Activated naive CD4-positive, alpha-beta T cell treated with anti-CD3 and anti-CD28 coated beads for 36 hours (primary cell): Measurements from ENCODE around the gene SIRPB1. TPM values are rescaled to one million over a fixed set of nuclear protein-coding genes. Genes with fewer than 3 reads are reported as not detected.
"Not testable (repeated sequence)": the region's sequence is repeated elsewhere in the genome, so short reads cannot be mapped to it uniquely, and the experiment has no call there.

Experiments used
- CTCF ChIA-PET: fragments of 350-600 bp; sonication (Branson Sonifier 250); formaldehyde crosslinking; loops from one replicate; lab custom pipeline; 2021; ENCODE audit warnings: antibody characterized with exemption; lab: Charles Lee
- DNase-seq: peaks from one replicate; pipeline ENCODE4 v3.0.0-alpha.2; 2020
- H3K27ac Mint-ChIP-seq: one replicate; pipeline ENCODE4 v1.8.0; 2021; ENCODE audit warnings: mild to moderate bottlenecking, mixed read lengths
- H3K27me3 Mint-ChIP-seq: one replicate; pipeline ENCODE4 v1.8.0; 2021; ENCODE audit warnings: low read depth, mixed read lengths
- H3K36me3 Mint-ChIP-seq: one replicate; pipeline ENCODE4 v1.8.0; 2021; ENCODE audit warnings: low read depth, mixed read lengths
- H3K4me1 Mint-ChIP-seq: one replicate; pipeline ENCODE4 v1.8.0; 2021; ENCODE audit warnings: low read depth, mixed read lengths
- H3K4me3 Mint-ChIP-seq: one replicate; pipeline ENCODE4 v1.8.0; 2021; ENCODE audit warnings: mild to moderate bottlenecking, moderate library complexity, mixed read lengths
- H3K9me3 Mint-ChIP-seq: one replicate; pipeline ENCODE4 v1.8.0; 2021; ENCODE audit warnings: mixed read lengths
- intact Hi-C: fragments of 100-400 bp; cut with micrococcal nuclease; formaldehyde crosslinking; loops from one replicate; pipeline ENCODE4 v1.15.1; 2023
- total RNA-seq, 2 experiments: library from RNA; stranded (reverse); gene quantifications; one replicate each; pipeline ENCODE4 v1.2.3, GENCODE V29; 2021

SIRPB1 gene
- total RNA-seq, 2 experiments from 2014 or later, result 1.4 to 2.0 TPM

DNA sequence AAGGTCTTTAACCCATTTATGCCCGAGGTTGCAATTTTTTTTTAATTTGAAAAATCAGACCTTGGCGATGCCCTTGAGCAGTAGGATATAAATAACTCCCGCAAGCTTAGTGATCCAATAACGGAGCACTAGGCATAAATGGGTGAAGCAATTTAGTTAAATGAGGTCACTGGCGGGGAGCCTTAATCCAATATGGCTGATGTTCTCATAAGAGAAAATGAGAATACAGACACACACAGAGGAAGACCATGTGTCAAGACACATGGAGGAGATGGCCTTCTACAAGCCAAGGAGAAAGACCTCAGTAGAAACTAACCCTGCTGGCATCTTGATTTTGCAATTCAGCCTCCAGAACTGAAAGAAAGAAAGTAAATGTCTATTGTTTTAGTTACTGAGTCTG lies 37.0 kb upstream of the SIRPB1 start:
- peak; percentile 47 for DNase-seq
- peak overlapping the region; percentile 81 for H3K4me3 Mint-ChIP-seq
- H3K27me3 Mint-ChIP-seq, result no peaks in the 10 kb centered on the region
- H3K27ac Mint-ChIP-seq, result peak overlapping the region; percentile 99
- intact Hi-C loops, result loop anchor here (1.0 to 2.0 kb wide), 3 partner anchors 10 to 68 kb away; no protein-coding TSS in a partner anchor
- H3K36me3 Mint-ChIP-seq, result peaks cover 35% of the 10 kb centered on the region
- CTCF ChIA-PET, result interaction anchor here (0.9 to 1.6 kb wide), 4 partner anchors 8 to 78 kb away, joined by 3 to 6 read pairs (median 4); no protein-coding TSS in a partner anchor
- peaks cover 83% of the 10 kb centered on the region for H3K4me1 Mint-ChIP-seq
- H3K9me3 Mint-ChIP-seq, result peaks cover 4% of the 10 kb centered on the region

DNA sequence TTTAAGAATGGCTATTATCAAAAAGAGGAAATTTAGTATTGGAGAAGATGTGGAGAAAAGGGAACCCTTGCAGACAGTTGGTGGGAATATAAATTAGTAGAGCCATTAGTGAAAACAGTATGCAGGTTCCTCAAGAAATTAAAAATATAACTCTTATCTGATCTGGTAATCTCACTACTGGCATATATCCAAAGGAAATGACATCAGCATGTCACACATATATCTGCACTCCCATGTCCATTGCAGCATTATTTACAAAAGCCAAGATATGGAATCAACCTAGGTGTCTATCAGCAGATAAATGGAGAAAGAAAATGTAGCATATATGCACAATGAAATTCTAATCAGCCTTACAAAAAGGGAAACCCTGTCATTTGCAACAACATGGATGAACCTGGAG lies 35.2 kb upstream of the SIRPB1 start:
- CTCF ChIA-PET, result interaction anchor here (0.6 kb wide), 1 partner anchor 11 kb away, joined by 4 read pairs; no protein-coding TSS in a partner anchor
- H3K27me3 Mint-ChIP-seq, result no peaks in the 10 kb centered on the region
- H3K27ac Mint-ChIP-seq, result peak overlapping the region; percentile 90
- H3K9me3 Mint-ChIP-seq, result peaks cover 4% of the 10 kb centered on the region
- H3K4me3 Mint-ChIP-seq, result peak overlapping the region; percentile 78
- intact Hi-C loops, result no loop called here
- DNase-seq, result no peak
- H3K36me3 Mint-ChIP-seq, result peaks cover 43% of the 10 kb centered on the region
- H3K4me1 Mint-ChIP-seq, result peaks cover 84% of the 10 kb centered on the region

DNA sequence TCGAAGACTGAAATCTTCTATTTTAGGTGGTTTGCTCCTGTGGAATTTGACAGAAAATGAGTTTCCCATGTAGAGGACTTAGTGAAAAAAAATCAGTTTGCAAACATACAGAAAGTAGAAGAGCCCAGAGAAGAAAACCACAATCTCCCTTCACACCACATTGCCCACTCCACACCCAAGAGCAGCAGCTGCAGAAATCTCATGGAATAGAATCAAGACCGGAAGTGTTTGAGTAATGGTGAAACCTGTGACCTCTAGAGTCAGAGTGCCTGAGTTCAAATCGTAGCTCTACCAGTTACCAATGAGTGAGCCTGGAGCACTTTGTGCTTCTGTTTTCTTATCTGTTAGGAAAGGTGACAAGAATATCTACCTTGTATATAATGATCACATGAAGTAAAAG lies 33.2 kb upstream of the SIRPB1 start:
- Mint-ChIP-seq H3K4me1 (peaks cover 79% of the 10 kb centered on the region), H3K4me3 (no peak overlapping the region), H3K27ac (peak overlapping the region; percentile 65), H3K9me3 (peaks cover 4% of the 10 kb centered on the region), H3K27me3 (no peaks in the 10 kb centered on the region), H3K36me3 (peaks cover 53% of the 10 kb centered on the region)
- DNase-seq, result peak; percentile 32
- CTCF ChIA-PET, result no interaction called here
- intact Hi-C loops, result no loop called here

DNA sequence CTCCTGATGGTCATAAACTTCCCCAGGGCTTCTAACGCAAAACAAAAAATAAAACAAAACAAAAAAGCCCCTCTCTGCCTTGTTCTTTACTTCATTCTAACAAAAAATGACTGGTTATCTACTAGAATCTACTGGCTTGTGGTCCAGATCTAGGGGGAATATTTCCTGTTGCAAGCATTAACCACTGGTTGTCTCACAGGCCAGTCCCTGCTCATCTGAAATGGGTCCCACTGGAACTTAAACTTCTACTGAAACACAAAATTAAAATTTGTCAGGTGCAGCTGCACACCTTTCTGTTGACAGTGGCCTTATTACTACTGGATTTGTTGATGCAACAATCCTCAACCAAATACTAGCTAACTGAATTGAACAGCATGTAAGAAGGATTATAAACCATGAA lies 32.3 kb upstream of the SIRPB1 start:
- Mint-ChIP-seq H3K9me3 (peaks cover 4% of the 10 kb centered on the region), H3K4me1 (peaks cover 80% of the 10 kb centered on the region), H3K27ac (peak overlapping the region; percentile 11), H3K27me3 (no peaks in the 10 kb centered on the region), H3K4me3 (no peak overlapping the region), H3K36me3 (peaks cover 58% of the 10 kb centered on the region)
- intact Hi-C loops, result no loop called here
- CTCF ChIA-PET, result interaction anchor here (3.4 kb wide), 1 partner anchor 82 kb away, joined by 15 read pairs; no protein-coding TSS in a partner anchor
- DNase-seq, result no peak

DNA sequence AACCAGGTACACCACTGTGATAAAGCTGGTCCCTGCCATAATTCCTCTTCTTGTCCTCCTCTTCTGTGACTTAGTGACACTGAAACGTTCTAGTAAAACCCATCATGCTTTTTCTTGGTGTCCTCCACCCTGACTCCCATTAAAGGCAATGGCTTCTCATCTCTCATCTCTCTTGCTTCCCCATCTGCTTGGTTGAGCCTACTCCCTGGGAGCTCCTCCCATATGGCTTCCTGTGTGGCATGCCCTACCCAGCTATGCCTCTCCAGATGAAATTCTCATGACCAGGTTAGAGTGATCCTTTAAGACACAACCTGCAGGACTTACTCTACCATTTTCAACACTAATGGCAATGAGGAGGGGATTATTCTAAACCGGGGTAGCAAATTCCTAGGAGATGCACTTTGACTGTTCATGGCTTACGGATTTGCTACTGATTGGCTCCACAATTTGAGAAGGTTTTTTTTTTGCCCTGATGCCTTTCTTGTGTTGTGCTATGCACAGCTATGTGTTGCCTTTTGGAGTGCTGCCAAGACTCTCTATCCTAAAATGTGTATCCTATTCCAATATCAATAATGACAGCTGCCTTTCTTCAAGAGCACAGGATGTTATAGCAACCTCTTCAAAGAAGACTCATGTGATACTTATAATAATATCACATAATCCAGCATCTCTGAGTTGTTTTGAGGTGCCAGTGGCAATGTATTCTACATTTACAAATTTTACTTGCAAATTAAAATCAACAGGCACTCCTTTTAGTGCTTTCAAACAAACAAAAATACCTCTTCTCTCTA lies 31.7 kb upstream of the SIRPB1 start:
- intact Hi-C loops, result no loop called here
- CTCF ChIA-PET, result interaction anchor here (0.5 to 3.4 kb wide), 6 partner anchors 19 to 198 kb away, joined by 3 to 15 read pairs (median 3); no protein-coding TSS in a partner anchor
- Mint-ChIP-seq H3K27me3 (no peaks in the 10 kb centered on the region), H3K27ac (peak overlapping the region; percentile 43), H3K4me3 (no peak overlapping the region), H3K4me1 (peaks cover 84% of the 10 kb centered on the region), H3K36me3 (peaks cover 60% of the 10 kb centered on the region), H3K9me3 (peaks cover 4% of the 10 kb centered on the region)
- peak; percentile 36 for DNase-seq

DNA sequence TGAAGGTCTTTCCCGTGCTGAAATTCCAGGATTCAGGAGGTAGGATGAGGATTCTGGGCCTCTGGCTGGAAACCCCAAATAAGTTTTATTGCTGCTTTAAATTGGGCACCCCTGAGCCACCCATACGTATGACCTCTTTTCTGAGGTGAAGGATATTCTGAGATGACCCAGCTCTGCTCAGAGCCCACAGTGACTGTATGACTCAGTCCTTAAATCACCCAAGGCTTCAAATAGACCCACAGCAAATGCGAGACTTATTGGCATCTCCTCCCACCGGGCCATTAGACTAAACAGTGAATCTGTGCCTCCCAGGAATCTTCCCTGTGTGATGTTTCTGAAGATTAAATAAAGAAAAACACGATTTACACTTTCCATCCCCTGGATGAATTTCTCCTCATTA lies 28.3 kb upstream of the SIRPB1 start:
- peaks cover 50% of the 10 kb centered on the region for H3K36me3 Mint-ChIP-seq
- intact Hi-C loops, result loop anchor here (5.0 kb wide), 1 partner anchor 61 kb away; no protein-coding TSS in a partner anchor
- H3K9me3 Mint-ChIP-seq, result no peaks in the 10 kb centered on the region
- peak overlapping the region; percentile 62 for H3K27ac Mint-ChIP-seq
- no peak overlapping the region for H3K4me3 Mint-ChIP-seq
- peaks cover 80% of the 10 kb centered on the region for H3K4me1 Mint-ChIP-seq
- no peaks in the 10 kb centered on the region for H3K27me3 Mint-ChIP-seq
- CTCF ChIA-PET, result interaction anchor here (0.9 to 1.6 kb wide), 4 partner anchors 8 to 144 kb away, joined by 3 to 5 read pairs (median 4); no protein-coding TSS in a partner anchor
- DNase-seq, result peak; percentile 22

DNA sequence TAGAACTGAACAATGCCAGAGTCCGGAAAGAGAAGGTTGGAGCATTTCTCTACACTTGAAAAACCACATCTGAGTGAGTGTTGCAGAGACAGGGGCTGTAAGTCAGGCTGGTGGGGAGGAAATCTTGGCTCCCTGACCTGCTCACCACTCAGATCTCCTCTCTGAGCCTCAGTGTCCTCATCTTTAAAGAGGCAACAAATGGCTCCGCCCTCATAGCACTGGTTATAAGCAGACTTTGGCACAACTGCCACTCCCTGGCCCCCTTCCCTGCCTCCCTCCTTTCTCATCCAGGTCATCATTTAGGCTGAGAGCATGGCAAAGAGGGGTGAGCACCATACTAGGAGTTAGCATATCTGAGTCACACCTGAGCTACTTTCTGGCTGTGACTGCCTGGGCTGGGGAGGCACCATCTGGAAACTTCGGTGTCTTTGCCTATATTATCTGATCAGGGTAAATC lies 27.2 kb upstream of the SIRPB1 start:
- intact Hi-C loops, result loop anchor here (1.0 to 5.0 kb wide), 4 partner anchors 14 to 60 kb away; no protein-coding TSS in a partner anchor
- H3K4me3 Mint-ChIP-seq, result peak overlapping the region; percentile 32
- H3K27ac Mint-ChIP-seq, result peak overlapping the region; percentile 88
- DNase-seq, result peak; percentile 80
- peaks cover 71% of the 10 kb centered on the region for H3K4me1 Mint-ChIP-seq
- no peaks in the 10 kb centered on the region for H3K27me3 Mint-ChIP-seq
- CTCF ChIA-PET, result interaction anchor here (0.9 to 1.6 kb wide), 6 partner anchors 9 to 143 kb away, joined by 3 to 6 read pairs (median 4); no protein-coding TSS in a partner anchor
- H3K9me3 Mint-ChIP-seq, result no peaks in the 10 kb centered on the region
- peaks cover 46% of the 10 kb centered on the region for H3K36me3 Mint-ChIP-seq

DNA sequence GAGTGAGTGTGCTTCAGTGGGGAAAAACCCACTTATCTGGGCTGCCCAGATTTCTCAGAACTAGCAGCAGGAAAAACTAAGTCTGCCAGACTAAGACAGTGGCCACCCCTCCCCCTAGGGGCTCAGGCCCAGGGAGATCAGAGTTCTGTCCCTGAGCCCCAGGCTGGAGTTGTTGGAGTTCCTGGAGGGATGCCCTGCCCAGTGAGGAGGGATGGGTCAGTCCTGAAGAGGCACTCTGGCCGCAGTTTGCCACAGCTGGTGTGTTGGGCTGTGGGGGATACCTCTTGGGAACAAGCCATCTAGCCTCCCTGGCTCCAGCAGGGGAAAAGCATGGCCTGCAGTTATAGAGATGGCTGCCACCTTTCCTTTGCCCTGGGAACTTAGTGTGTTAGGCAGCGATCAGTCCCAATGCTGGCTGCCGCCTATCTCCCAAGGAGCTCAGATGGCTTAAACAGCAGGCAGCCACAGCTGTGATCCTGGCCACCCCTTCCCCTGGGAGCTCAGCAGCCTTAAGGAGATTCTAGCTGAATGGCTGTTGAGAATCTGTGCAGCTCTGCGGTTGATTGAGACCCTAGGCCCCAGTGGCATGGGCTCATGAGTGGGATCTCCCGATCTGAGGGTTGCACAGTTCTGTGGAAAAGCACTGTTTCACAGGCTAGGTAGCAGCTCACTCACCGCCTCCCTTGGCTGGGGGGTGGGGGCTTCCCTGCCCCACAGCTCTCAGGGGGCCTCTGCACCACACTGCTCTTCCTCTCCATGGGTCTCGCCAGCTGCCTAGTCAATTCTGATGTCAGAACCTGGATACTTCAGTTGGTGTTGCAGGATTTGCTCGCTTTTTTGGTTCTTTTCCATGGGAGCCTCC lies 24.5 kb upstream of the SIRPB1 start:
- intact Hi-C loops, result no loop called here
- H3K9me3 Mint-ChIP-seq, result peaks cover 3% of the 10 kb centered on the region
- peaks cover 39% of the 10 kb centered on the region for H3K36me3 Mint-ChIP-seq
- DNase-seq, result no peak
- CTCF ChIA-PET, result interaction anchor here (0.6 to 1.2 kb wide), 2 partner anchors 133 to 524 kb away, joined by 4 to 5 read pairs; no protein-coding TSS in a partner anchor
- peaks cover 57% of the 10 kb centered on the region for H3K4me1 Mint-ChIP-seq
- H3K27ac Mint-ChIP-seq, result no peak overlapping the region
- H3K4me3 Mint-ChIP-seq, result no peak overlapping the region
- no peaks in the 10 kb centered on the region for H3K27me3 Mint-ChIP-seq

DNA sequence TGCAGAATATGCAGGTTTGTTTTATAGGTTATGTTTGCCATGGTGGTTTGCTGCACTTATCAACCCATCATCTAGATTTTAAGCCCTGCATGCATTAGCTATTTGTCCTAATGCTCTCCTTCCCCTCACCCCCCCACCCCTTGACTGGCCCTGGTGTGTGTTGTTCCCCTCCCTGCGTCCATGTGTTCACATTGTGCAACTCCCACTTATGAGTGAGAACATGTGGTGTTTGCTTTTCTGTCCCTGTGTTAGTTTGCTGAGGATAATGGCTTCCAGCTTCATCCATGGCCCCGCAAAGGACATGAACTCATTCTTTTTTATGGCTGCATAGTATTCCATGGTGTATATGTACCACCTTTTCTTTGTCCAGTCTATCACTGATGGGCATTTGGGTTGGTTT lies 18.8 kb upstream of the SIRPB1 start:
- H3K27me3 Mint-ChIP-seq, H3K4me3 Mint-ChIP-seq, H3K27ac Mint-ChIP-seq, DNase-seq, H3K9me3 Mint-ChIP-seq, intact Hi-C loops: not testable (repeated sequence)
- Mint-ChIP-seq H3K36me3 (peaks cover 29% of the 10 kb centered on the region), H3K4me1 (peaks cover 34% of the 10 kb centered on the region)
- CTCF ChIA-PET, result interaction anchor here (0.8 to 1.5 kb wide), 2 partner anchors 96 to 138 kb away, joined by 5 read pairs; no protein-coding TSS in a partner anchor

DNA sequence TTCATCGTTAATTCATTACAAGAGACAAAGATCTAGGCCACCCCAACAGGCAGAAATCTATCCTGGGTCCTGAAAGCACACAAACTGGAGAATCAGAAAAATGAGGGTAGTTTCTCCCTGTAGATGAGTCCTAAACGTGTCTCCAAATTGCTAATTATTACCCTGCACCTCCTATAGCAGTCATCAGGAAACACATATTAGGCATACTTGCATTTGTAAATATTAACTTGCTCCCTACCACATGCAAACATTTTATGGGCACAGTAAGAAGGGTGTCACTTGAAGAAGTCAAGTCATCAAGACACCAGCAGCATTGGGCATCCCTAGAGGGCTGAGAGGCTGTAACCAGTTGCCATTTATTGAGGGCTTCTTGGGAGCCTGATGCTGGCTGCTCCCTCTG lies 17.9 kb upstream of the SIRPB1 start:
- peaks cover 42% of the 10 kb centered on the region for H3K4me1 Mint-ChIP-seq
- peaks cover 32% of the 10 kb centered on the region for H3K36me3 Mint-ChIP-seq
- H3K4me3 Mint-ChIP-seq, result no peak overlapping the region
- peaks cover 6% of the 10 kb centered on the region for H3K9me3 Mint-ChIP-seq
- intact Hi-C loops, result no loop called here
- no peak for DNase-seq
- no peak overlapping the region for H3K27ac Mint-ChIP-seq
- H3K27me3 Mint-ChIP-seq, result no peaks in the 10 kb centered on the region
- CTCF ChIA-PET, result no interaction called here

DNA sequence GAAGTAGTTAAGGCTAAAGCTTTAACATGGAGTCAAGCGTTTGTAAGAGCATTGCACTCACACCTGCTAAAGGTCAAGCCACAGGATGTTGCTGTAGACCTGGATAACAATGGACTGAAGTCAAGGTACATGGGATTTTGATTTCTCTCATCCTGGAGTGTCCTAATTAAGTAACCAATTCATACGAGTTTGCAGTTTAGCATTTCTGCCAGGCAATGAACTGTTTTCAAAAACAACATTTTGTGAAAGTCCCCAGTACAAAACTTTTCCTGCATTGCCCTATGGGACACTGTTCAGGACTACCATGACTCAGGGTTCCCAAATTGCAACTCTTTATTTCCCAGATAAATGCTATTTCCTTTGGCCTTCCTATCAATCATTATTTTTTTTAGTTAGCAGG lies 17.4 kb upstream of the SIRPB1 start:
- CTCF ChIA-PET, result no interaction called here
- DNase-seq, result no peak
- H3K9me3 Mint-ChIP-seq, result peaks cover 6% of the 10 kb centered on the region
- intact Hi-C loops, result no loop called here
- no peaks in the 10 kb centered on the region for H3K27me3 Mint-ChIP-seq
- H3K4me1 Mint-ChIP-seq, result peaks cover 47% of the 10 kb centered on the region
- peak overlapping the region; percentile 21 for H3K27ac Mint-ChIP-seq
- H3K4me3 Mint-ChIP-seq, result no peak overlapping the region
- peaks cover 32% of the 10 kb centered on the region for H3K36me3 Mint-ChIP-seq

DNA sequence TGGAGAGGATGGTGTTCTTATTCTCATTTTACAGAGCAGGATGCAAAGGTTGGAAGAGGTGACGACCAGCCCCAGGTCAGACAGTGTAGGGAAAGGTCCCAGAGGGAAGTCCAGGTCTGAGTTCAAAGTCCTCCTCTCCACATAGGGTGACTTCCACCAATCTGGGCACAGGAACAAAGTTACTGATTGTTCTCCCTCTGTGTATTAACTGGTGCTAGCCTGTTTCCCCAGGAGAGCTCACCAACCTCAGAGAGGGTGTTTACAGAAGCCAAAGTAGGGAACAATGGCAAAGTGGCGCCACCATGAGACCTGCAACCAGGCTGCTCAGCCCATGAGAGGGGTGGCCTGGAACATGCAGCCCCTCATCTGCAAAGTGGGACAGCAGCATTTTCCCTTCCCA lies 16.8 kb upstream of the SIRPB1 start:
- intact Hi-C loops, result no loop called here
- DNase-seq, result no peak
- peak overlapping the region; percentile 8 for H3K27ac Mint-ChIP-seq
- no peak overlapping the region for H3K4me3 Mint-ChIP-seq
- H3K27me3 Mint-ChIP-seq, result no peaks in the 10 kb centered on the region
- CTCF ChIA-PET, result no interaction called here
- peaks cover 32% of the 10 kb centered on the region for H3K36me3 Mint-ChIP-seq
- peaks cover 6% of the 10 kb centered on the region for H3K9me3 Mint-ChIP-seq
- peaks cover 53% of the 10 kb centered on the region for H3K4me1 Mint-ChIP-seq
